Motor neuron (in vitro differentiated cells): ENCODE results near the gene GLT6D1. TPM values are rescaled to one million over a fixed set of nuclear protein-coding genes. Genes with fewer than 3 reads are reported as not detected.

Experiments used
- ATAC-seq, 8 experiments: fragments of 200-7000 bp; cut with Tn5 transposase; replicated peaks in 6 of 8; 2 replicates each; pipeline ENCODE4 v1.8.0; 2021; ENCODE audit warnings: mild to moderate bottlenecking in 8 of 8, moderate library complexity in 8 of 8
- H3K27ac ChIP-seq, 2 donors: fragments of 250-450 bp; sonication (Bioruptor Pico); 2 replicates each; pipeline ENCODE4 v1.9.0; 2021; ENCODE audit warnings: antibody characterized with exemption in 2 of 2, mild to moderate bottlenecking in 2 of 2, moderate library complexity in 1 of 2
- H3K4me1 ChIP-seq, 2 donors: fragments of 250-450 bp; sonication (Bioruptor Pico); replicated peaks in 1 of 2; 2 replicates each; pipeline ENCODE4 v1.6.1; 2021; ENCODE audit warnings: antibody characterized with exemption in 2 of 2, mild to moderate bottlenecking in 2 of 2, moderate library complexity in 1 of 2
- H3K4me3 ChIP-seq, 5 donors: fragments of 250-450 bp; sonication (Bioruptor Pico); 2 replicates each; pipeline ENCODE4 v1.9.0; 2021; ENCODE audit warnings: antibody characterized with exemption in 5 of 5, mild to moderate bottlenecking in 5 of 5, moderate library complexity in 4 of 5
- whole genome bisulfite sequencing, 10 experiments: fragments of 450-650 bp; shearing (Covaris generic); methylation state at CpG; one replicate each; pipeline ENCODE4 v1.0.0; 2022; 5-methylcytosine and 5-hydroxymethylcytosine counted together
- in situ Hi-C, 9 experiments: fragments of 400-800 bp; cut with MboI; loops; one replicate each; pipeline ENCODE4 v1.15.0; 2021; ENCODE audit warnings: low sequenced_read_pairs in 9 of 9, low pct_unique_long_range_greater_than_20kb in 2 of 9; ENCODE audit not compliant: unreplicated experiment in 9 of 9
- total RNA-seq, 8 experiments: library from RNA; unstranded; fragments of 300-600 nt; gene quantifications; 2 replicates each; pipeline versions ENCODE4 v1.2.3 to v1.2.4, GENCODE V29; 2022

The GLT6D1 gene
- total RNA-seq, 8 experiments from 2014 or later, result not detected

DNA sequence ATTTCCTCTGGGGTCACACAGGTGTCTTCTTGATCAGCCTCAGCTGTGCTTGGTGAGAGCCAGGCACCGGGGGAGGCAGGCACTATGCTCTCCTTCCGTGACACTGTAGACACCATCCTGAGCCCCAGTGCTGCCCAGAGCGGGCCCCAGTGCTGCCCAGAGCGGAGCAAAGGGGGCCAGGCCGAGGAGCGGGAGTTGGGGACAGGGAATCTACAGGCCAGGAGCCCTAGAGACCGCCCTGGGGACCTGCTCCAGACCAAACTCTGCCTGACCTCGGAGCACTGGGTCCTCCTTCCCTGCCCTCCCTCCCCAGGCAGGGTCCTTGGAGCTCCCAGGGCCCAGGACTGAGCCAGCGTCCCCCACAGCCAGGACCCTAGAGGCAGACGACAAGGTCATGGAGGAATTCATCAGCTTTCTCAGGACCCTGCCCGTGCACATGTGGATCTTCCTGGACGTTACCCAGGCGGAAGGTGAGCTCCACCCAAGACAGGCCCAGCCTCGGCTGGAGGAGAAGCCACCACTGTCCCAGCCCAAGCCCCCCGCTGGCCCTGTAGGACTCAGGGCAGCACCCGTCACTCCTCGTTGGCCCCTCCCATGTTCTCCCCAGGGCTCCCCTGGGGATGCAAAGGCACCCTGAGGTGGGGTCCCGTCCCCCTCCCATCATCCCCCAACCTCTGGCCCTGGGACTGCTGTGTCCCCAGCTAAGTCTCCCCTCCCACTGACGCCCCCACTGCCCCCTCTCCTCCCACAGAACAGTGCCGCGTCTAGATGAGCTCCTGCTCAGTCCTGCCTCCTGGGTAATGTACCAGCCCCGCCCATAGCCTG, 47.6 kb downstream of the GLT6D1 start:
- 40 to 83% (median 50%) methylated on average over 1 to 4 of the region's 22 CpGs; no CpG with 5 or more reads in 5 of the 10 experiments for WGBS, 10 experiments

DNA sequence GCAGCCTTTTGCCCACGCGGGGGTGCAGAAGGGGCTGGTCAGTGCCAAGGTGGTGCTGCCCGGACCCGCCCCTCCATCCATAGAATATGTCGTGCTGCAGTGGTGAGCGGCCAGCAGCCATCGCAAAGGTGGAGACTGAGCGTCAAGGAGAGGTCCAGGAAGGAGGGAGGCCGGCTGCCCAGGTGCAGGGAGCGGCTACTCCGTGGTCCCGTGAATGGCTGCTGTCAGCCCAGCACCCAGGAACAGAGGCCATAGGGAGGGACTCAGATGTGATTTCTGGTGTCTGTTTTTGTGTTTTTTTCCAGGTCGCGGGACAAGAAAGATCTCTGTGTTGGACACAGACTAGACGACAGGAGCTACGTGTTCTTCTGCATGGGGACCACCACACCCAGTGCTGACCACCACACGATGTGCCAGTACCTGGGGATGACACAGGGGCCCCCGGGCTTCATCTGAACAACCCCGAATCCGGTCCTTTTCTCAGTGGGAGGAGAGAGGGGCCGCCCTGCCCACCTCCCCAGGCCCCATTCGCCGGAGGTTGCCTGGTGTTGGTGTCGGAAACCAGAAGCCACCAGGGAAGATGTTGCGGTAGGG, 48.8 kb downstream of the GLT6D1 start:
- in situ Hi-C loops, result no loop called here
- no peak overlapping the region for H3K27ac ChIP-seq
- no peak overlapping the region for H3K4me3 ChIP-seq
- no peak for ATAC-seq
- WGBS, 10 experiments, result 20 to 87% (median 76%) methylated on average over 1 to 8 of the region's 25 CpGs; no CpG with 5 or more reads in 5 of the 10 experiments
- H3K4me1 ChIP-seq, result no peaks in the 10 kb centered on the region

More for the DNA sequence above, 47.6 kb downstream of the GLT6D1 start:
- Histone ChIP-seq H3K27ac (no peak overlapping the region), H3K4me1 (no peaks in the 10 kb centered on the region), H3K4me3 (no peak overlapping the region)
- ATAC-seq, result no peak
- in situ Hi-C loops, result no loop called here

- H3K4me3 ChIP-seq, result no peak overlapping the region
- no peaks in the 10 kb centered on the region for H3K4me1 ChIP-seq
- WGBS, 10 experiments, result 0 to 77% (median 50%) methylated on average over 1 to 11 of the region's 15 CpGs; no CpG with 5 or more reads in 3 of the 10 experiments
- in situ Hi-C loops, result no loop called here
- ATAC-seq, result no peak
- no peak overlapping the region for H3K27ac ChIP-seq
Measured at GRCh38 chr9:135589596-135590485, 49.5 kb downstream of the GLT6D1 start.

DNA sequence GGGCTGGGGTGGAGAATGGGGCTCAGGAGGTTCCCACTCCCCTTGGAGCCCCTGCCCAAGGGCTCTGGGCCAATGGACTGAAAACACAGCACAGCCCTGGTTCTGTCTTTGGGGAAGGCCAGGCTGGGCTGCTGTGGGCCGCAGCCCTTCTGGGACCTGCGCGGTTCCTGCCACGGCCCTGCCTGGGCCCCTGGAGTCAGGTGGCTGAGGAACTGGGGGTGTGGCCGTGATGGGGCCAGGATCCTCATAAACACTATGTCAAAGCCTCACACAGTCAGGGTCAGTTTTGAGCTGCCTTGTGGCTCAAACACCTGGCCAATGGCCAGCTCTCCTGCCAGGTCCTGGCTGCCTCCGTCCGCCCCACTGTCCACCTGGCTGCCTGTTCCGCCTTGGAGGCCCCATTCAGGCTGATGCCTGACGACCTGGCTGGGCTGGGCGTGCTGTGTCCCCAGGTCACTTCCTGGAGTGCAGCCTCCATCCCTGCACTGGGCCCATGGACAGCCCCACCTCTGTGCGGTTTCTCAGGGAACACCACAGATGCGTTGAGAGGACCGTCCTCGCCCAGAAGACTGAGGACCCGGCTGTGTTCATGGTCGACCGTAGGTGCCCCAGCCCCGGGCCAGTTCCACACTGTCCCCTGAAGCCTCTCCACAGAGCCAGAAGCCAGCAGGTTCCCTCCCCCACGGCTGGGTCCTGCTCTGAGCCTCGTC, 50.3 kb downstream of the GLT6D1 start:
- no peak for ATAC-seq
- in situ Hi-C loops, result no loop called here

DNA sequence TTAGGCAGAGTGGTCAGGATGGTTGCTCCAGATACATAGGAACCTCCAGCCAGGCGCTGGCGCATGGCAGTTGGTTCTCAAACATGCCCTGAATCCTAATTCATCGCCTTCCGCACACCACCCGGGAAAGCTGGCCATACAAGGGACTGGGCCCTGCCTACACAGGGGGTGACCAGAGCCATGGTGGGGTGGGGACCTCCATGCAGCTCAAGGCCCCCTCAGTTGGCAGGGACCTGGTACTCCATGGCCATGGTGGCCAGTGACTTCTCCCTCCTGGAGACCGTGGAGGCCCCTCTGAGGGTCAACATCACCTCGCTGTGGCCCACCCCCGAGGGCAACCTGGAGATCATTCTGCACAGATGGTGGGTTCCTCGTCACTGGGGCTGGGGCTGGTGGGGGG, 51.0 kb downstream of the GLT6D1 start:
- in situ Hi-C loops, result no loop called here
- Histone ChIP-seq H3K4me3 (no peak overlapping the region), H3K4me1 (no peaks in the 10 kb centered on the region), H3K27ac (no peak overlapping the region)
- WGBS, 10 experiments, result no CpG with 5 or more reads among the region's 9 CpGs
- ATAC-seq, result no peak

More for the DNA sequence above, 50.3 kb downstream of the GLT6D1 start:
- 0 to 85% (median 78%) methylated on average over 1 to 4 of the region's 20 CpGs; no CpG with 5 or more reads in 6 of the 10 experiments for WGBS, 10 experiments
- H3K4me1 ChIP-seq, result no peaks in the 10 kb centered on the region
- no peak overlapping the region for H3K27ac ChIP-seq
- no peak overlapping the region for H3K4me3 ChIP-seq

GRCh38 chr9:135587658-135588057, 51.7 kb downstream of the GLT6D1 start:
- Histone ChIP-seq H3K4me3 (no peak overlapping the region), H3K27ac (no peak overlapping the region), H3K4me1 (no peaks in the 10 kb centered on the region)
- peak in 2 of 8 experiments; percentile 67 to 94 for ATAC-seq
- 100% methylated on average over 1 of the region's 7 CpGs; no CpG with 5 or more reads in 9 of the 10 experiments for WGBS, 10 experiments
- in situ Hi-C loops, result no loop called here

DNA sequence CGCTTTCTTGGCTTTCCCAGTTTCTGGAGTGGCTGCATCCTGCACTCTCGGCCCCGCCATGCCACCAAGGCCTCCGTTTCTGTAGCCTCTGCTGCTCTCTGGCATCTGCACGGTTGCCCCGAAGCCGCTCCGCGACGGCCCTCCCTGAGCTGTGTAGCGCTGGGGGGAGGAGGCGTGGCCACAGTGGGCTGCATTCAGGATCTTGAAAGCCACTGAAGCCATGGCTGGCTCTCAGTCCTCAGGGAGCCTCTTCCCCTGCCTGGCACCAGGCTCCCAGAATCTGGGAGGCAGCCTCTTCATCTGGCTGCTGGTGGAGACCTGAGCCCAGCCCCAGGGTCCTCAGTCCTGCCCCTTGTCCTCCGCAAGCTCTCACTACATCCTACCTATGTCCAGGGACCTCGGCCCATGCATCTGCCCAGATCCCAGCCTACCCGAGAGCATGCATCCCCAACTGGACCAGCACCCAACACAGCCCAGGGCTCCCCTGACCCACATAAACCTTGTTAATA, 52.7 kb downstream of the GLT6D1 start:
- ATAC-seq, result no peak
- 77 to 94% methylated on average over 2 to 4 of the region's 15 CpGs; no CpG with 5 or more reads in 8 of the 10 experiments for WGBS, 10 experiments
- Histone ChIP-seq H3K27ac (no peak overlapping the region), H3K4me3 (no peak overlapping the region), H3K4me1 (no peaks in the 10 kb centered on the region)
- in situ Hi-C loops, result no loop called here

GRCh38 chr9:135584934-135585333, 54.4 kb downstream of the GLT6D1 start:
- Histone ChIP-seq H3K4me3 (no peak overlapping the region), H3K27ac (no peak overlapping the region), H3K4me1 (no peaks in the 10 kb centered on the region)
- in situ Hi-C loops, result no loop called here
- 0 to 88% (median 72%) methylated on average over 1 to 11 of the region's 16 CpGs; no CpG with 5 or more reads in 4 of the 10 experiments for WGBS, 10 experiments
- ATAC-seq, result no peak

DNA sequence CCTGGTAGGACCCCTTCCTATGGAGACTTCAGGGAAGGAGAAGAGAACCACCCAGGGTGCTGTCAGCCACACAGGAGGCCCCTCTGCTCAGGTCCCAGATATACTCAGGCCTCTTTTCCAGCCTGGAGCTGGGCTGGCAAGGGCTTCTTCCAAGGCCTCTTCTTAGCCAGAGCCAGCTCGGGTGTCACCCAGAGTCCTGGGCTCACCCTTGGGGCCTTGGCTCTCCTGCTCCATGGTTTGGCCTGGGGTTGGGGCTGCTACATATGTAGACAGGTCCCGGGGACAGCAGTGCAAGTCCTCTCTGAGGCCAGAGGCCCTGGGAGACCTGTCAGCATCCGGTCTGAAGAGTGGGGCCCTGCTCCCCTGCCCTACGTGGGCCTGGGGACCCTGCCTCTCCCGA, 55.0 kb downstream of the GLT6D1 start:
- WGBS, 10 experiments, result 17% methylated on average over 1 of the region's 5 CpGs; no CpG with 5 or more reads in 9 of the 10 experiments
- in situ Hi-C loops, result no loop called here
- ATAC-seq, result no peak

GRCh38 chr9:135583688-135584011, 55.7 kb downstream of the GLT6D1 start:
- in situ Hi-C loops, result no loop called here
- 60 to 76% (median 63%) methylated on average over 3 to 7 of the region's 16 CpGs; no CpG with 5 or more reads in 7 of the 10 experiments for WGBS, 10 experiments
- ATAC-seq, result no peak
- Histone ChIP-seq H3K27ac (no peak overlapping the region), H3K4me3 (no peak overlapping the region), H3K4me1 (no peaks in the 10 kb centered on the region)

More for the DNA sequence above, 55.0 kb downstream of the GLT6D1 start:
- no peak overlapping the region for H3K27ac ChIP-seq
- H3K4me3 ChIP-seq, result no peak overlapping the region
- no peaks in the 10 kb centered on the region for H3K4me1 ChIP-seq

- no peak overlapping the region for H3K27ac ChIP-seq
- no peak overlapping the region for H3K4me3 ChIP-seq
- ATAC-seq, result peak in 3 of 8 experiments; percentile 41 to 81 (median 79)
- no peaks in the 10 kb centered on the region for H3K4me1 ChIP-seq
- in situ Hi-C loops, result no loop called here
- WGBS, 10 experiments, result 17 to 100% (median 78%) methylated on average over 2 to 8 of the region's 19 CpGs; no CpG with 5 or more reads in 4 of the 10 experiments
Measured at GRCh38 chr9:135582966-135583687, 56.2 kb downstream of the GLT6D1 start.

GRCh38 chr9:135582541-135582940, 56.8 kb downstream of the GLT6D1 start:
- ATAC-seq, result no peak
- H3K27ac ChIP-seq, result no peak overlapping the region
- H3K4me3 ChIP-seq, result no peak overlapping the region
- no peaks in the 10 kb centered on the region for H3K4me1 ChIP-seq
- WGBS, 10 experiments, result 72 to 100% (median 83%) methylated on average over 1 to 6 of the region's 14 CpGs; no CpG with 5 or more reads in 4 of the 10 experiments
- in situ Hi-C loops, result no loop called here
